Spinal cord (tissue), 10 donors: ENCODE measurements around the gene BMERB1. TPM values are rescaled to one million over a fixed set of nuclear protein-coding genes. Genes with fewer than 3 reads are reported as not detected.

Experiments used
- DNase-seq, 6 donors: peaks; one replicate each; pipeline versions ENCODE4 v3.0.0 to v3.0.0-alpha.2; 2013 to 2015; ENCODE audit warnings: low spot score in 6 of 6, low read depth in 4 of 6
- H3K27ac ChIP-seq: one replicate; pipeline ENCODE4 v1.5.1; 2013; ENCODE audit warnings: low read depth, low read length, control low read depth
- H3K27me3 ChIP-seq: one replicate; pipeline ENCODE4 v1.6.1; 2013; ENCODE audit warnings: low read length; ENCODE audit not compliant: control insufficient read depth, insufficient read depth
- H3K36me3 ChIP-seq: one replicate; pipeline ENCODE4 v1.6.1; 2013; ENCODE audit warnings: low read length; ENCODE audit not compliant: control insufficient read depth, insufficient read depth
- H3K4me1 ChIP-seq: one replicate; pipeline ENCODE4 v1.6.1; 2013; ENCODE audit warnings: low read length; ENCODE audit not compliant: control insufficient read depth, insufficient read depth
- H3K4me3 ChIP-seq: one replicate; pipeline ENCODE4 v1.5.1; 2013; ENCODE audit warnings: low read depth, low read length, control low read depth
- H3K9me3 ChIP-seq: one replicate; pipeline ENCODE4 v1.6.1; 2013; ENCODE audit warnings: low read length; ENCODE audit not compliant: control insufficient read depth, insufficient read depth
- WGBS: methylation state at CpG from one replicate; pipeline ENCODE4 v1.1.5; 2013; ENCODE audit warnings: missing lambda C conversion rate; ENCODE audit not compliant: insufficient coverage; 5-methylcytosine and 5-hydroxymethylcytosine counted together
- polyA plus RNA-seq, 2 donors: library from polyadenylated mRNA; unstranded; fragments of 120-200 nt; gene quantifications; one replicate each; pipeline ENCODE4 v1.2.1, GENCODE V29; 2013; ENCODE audit not compliant: insufficient read length in 2 of 2
- total RNA-seq, 2 donors: library from RNA; depleted of rRNA in 1 of 2; stranded (reverse); fragments of 120-200 nt in 1 of 2; fragments of >200 nt in 1 of 2; gene quantifications; one replicate each; pipeline versions ENCODE4 v1.2.3 to v1.2.4, GENCODE V29; 2013 to 2014
- donor health status: healthy.

The BMERB1 gene
- total and polyA plus RNA-seq, 4 donors: 70.7 to 266 (median 177) TPM

DNA sequence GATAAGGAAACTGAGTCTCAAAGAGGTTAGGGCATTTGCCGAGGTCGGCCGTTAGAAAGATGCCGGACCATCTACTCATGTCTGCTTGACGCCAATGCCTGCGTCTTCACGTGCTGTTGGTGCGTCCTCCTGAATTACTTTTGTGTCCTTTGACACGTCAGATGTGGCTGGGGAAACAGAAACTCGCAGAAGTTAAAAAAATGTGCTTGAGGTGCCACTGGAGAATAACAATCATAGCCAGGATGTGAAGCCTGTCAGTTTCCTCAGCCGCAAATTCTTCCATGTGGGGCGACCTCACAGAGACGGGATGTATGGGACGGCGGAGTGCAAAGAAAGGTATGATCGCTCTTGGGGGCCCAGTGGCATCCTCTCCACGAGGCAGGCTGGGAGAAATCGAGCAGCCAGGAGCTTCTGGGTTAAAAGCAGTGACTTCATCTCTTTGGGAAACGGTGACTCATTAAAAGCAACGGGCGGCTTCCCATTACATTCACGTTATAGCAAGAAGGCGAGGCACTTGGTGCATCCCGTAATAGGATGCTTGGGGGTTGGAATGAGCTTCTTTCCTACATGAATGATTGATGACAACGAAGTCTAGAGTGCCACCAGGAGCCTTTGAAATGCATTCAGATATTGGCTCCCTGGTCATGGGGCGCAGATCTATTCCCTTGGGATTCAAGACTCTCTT, 67.8 kb downstream of the BMERB1 start:
- Histone ChIP-seq H3K4me3 (no peak overlapping the region), H3K27ac (no peak overlapping the region), H3K27me3 (no peaks in the 10 kb centered on the region), H3K36me3 (no peaks in the 10 kb centered on the region), H3K9me3 (no peaks in the 10 kb centered on the region), H3K4me1 (peaks cover 2% of the 10 kb centered on the region)
- 80% methylated on average over 18 of the region's 26 CpGs for whole genome bisulfite sequencing
- DNase-seq: peak in 1 of 6 donors; percentile 46

DNA sequence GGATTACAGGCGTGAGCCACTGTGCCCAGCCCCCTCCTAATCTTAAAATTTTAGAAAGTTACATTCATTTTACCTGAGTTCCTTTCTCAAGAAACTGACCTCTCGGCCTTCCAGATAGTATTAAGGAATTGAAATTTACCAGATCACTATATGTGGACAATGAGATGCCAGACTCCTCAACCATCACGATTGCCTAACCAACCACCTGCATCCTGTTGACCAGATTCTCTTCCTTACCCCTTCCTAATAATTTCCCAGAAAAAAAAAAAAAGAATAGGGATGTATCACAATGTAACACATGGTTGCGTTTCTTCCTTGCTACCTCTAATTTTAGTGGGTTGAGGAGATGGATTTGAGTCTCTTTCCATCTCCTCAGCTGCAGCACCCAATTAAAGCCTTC, 72.1 kb downstream of the BMERB1 start:
- no CpG with 5 or more reads among the region's 4 CpGs for WGBS
- H3K27ac ChIP-seq: no peak overlapping the region
- H3K4me1 ChIP-seq: peaks cover 11% of the 10 kb centered on the region
- no peaks in the 10 kb centered on the region for H3K9me3 ChIP-seq
- no peaks in the 10 kb centered on the region for H3K27me3 ChIP-seq
- H3K36me3 ChIP-seq: no peaks in the 10 kb centered on the region
- no peak overlapping the region for H3K4me3 ChIP-seq
- no peak for DNase-seq

DNA sequence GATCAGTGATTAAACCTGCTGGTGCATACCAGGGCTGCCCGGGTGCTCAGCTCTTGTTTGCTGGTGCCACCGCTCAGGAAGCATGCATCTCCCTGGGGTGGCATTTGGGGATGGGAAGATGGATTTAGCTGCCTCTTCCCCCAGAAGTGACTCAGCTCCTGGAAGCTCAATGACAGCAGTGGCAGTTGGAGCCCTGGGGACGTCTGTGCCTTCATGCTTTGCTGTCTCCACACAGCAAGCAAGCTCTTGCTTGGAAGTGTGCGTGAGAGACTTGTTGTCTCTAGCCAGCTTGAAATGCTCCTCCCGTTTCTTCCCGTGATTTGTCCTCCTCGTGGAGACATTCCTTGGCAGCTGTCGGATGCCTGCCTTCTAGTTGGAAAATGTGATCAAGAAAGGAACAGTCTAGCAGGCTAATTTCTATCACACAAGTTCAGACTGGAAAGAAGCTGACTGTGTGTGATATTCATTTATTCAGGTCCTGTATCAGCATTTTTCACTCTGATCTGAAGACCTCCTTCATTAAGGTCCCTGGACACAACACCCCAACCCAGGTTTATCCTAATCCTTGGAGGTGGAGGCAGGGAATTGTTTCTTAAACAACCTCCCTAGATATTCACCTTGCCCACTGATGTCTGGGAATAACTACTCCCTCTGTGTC, 73.0 kb downstream of the BMERB1 start:
- peak in 3 of 6 donors; percentile 20 to 84 (median 61) for DNase-seq
- Histone ChIP-seq H3K27ac (no peak overlapping the region), H3K36me3 (no peaks in the 10 kb centered on the region), H3K9me3 (no peaks in the 10 kb centered on the region), H3K4me3 (no peak overlapping the region), H3K4me1 (peaks cover 11% of the 10 kb centered on the region), H3K27me3 (no peaks in the 10 kb centered on the region)
- WGBS: 23% methylated on average over 6 of the region's 8 CpGs

DNA sequence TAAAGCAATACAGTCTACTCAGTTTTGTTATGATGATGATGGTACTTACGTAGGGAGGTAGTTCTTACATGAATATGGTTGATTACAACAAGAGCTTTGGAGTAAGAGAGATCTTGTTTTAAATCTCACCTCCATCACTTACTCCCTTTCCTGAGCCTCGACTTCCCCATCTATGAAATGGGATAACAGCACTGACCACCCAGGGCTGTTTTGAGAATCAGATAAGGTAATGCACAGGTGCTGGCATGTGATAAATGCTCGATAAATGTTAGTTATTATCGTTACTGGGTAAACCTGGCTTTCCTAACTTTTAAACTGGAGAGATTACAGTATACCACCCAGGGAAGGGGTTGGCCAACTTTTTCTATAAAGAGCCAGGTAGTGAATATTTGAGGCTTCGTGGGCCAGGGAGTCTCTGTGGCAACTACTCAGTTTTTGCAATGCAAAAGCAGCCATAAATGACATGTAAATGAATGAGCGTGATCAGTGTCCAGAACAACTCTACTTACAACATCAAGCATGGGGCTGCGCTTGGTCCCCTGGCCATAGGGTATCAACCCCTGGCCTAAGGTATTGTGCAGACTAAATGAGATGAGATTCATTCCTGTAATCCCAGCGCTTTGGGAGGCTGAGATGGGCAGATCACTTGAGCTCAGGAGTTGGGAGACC, 73.7 kb downstream of the BMERB1 start:
- H3K27ac ChIP-seq: no peak overlapping the region
- peaks cover 11% of the 10 kb centered on the region for H3K4me1 ChIP-seq
- no peak overlapping the region for H3K4me3 ChIP-seq

DNA sequence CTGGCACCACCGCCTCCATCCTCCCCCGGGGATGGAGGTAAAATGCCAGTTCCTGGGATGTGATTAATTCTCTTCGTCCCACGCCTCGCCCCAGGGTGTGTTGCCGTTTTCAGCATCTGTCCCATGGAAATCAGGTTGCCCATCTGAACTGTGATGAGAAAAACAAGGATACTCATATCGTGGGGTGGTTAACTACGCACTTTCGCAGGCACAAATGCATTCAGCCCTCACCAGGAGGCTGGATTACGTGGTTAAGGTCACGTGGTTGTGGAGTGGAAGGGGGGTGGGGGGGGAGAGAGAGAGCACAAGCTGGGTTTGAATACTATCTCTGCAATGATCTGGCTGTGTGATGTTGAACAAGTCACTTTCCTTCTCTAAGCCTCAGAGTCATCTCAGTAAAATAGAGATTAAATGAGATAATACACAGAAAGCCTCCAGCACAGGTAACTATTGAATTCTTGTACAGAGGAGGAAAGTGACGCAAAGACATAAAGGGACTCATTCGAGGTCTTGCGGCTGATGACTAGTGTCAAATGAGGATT, 74.7 kb downstream of the BMERB1 start:
- DNase-seq: no peak
- Histone ChIP-seq H3K4me1 (peaks cover 11% of the 10 kb centered on the region), H3K9me3 (no peaks in the 10 kb centered on the region), H3K4me3 (no peak overlapping the region), H3K27me3 (no peaks in the 10 kb centered on the region), H3K36me3 (no peaks in the 10 kb centered on the region), H3K27ac (no peak overlapping the region)
- 90% methylated on average over 4 of the region's 14 CpGs for WGBS

More for the DNA sequence above, 73.7 kb downstream of the BMERB1 start:
- Histone ChIP-seq H3K9me3 (no peaks in the 10 kb centered on the region), H3K27me3 (no peaks in the 10 kb centered on the region), H3K36me3 (no peaks in the 10 kb centered on the region)
- 100% methylated on average over 2 of the region's 8 CpGs for WGBS
- DNase-seq: no peak

DNA sequence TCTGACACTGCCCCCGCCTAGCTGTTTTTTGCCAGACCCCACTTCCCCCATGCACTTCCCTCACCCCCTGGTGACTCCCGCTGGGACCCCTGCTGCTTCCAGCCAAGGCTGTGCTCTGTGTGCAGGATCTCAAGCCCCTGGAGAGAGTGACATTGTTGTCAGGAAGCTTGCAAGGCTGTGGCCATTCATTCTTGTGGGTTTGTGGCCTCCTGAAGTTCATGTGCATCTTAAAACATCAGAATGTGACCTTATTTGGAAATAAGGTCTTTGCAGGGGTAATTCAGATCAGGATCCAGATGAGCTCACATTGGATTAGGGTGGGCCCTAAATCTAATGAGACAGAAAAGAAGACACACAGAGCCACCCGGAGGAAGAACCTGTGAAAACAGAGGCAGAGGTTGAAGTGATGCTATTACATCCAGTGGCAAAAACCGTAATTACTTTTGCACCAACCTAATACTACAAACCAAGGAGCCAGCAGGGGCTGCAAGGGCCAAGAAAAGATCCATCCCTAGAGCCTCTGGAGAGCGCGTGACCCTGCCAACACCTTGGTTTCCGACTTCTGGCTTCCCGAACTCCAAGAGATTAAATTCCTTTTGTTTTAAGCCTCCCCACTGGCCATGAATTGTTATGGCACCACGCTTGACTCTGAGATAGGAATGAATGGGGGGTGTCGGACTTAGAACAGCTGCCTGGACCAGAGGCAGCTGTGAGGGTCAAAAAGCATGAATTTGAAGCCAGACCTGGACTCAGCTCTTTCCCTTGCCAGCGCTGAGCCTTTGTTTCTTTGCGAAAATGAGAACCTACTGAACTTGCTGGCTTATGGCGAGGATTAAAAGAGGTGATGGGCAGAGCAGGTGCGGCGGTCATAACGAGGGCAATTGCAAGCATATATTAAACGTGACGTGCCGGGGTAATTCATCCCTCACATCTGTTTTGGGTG, 75.5 kb downstream of the BMERB1 start:
- Histone ChIP-seq H3K4me3 (no peak overlapping the region), H3K9me3 (no peaks in the 10 kb centered on the region), H3K4me1 (peaks cover 11% of the 10 kb centered on the region), H3K27me3 (no peaks in the 10 kb centered on the region), H3K27ac (no peak overlapping the region), H3K36me3 (no peaks in the 10 kb centered on the region)
- 73% methylated on average over 9 of the region's 19 CpGs for WGBS
- no peak for DNase-seq

DNA sequence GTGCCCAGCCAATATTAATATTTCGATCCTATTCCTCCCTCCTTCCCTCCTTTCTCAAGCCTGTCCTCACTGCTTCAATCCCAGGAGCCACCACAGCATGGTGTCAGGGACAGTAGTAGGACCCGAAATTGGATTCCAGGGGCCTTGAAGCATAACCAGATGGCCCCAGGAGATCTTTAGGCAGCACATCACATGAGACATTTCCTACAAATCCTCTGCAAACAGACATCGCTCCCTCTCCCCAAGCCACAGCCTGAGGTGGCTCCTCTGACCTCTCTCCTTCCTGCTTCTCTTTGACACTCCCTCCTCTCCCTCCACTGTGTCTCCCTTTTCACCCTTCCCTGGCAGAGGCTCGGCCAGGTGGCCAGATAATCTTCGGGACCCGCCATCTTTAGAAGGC, 76.6 kb downstream of the BMERB1 start:
- peaks cover 14% of the 10 kb centered on the region for H3K4me1 ChIP-seq
- no peak overlapping the region for H3K27ac ChIP-seq
- H3K27me3 ChIP-seq: no peaks in the 10 kb centered on the region
- H3K9me3 ChIP-seq: no peaks in the 10 kb centered on the region
- 87% methylated on average over 3 of the region's 6 CpGs for WGBS
- H3K36me3 ChIP-seq: peaks cover 3% of the 10 kb centered on the region
- no peak overlapping the region for H3K4me3 ChIP-seq
- no peak for DNase-seq

DNA sequence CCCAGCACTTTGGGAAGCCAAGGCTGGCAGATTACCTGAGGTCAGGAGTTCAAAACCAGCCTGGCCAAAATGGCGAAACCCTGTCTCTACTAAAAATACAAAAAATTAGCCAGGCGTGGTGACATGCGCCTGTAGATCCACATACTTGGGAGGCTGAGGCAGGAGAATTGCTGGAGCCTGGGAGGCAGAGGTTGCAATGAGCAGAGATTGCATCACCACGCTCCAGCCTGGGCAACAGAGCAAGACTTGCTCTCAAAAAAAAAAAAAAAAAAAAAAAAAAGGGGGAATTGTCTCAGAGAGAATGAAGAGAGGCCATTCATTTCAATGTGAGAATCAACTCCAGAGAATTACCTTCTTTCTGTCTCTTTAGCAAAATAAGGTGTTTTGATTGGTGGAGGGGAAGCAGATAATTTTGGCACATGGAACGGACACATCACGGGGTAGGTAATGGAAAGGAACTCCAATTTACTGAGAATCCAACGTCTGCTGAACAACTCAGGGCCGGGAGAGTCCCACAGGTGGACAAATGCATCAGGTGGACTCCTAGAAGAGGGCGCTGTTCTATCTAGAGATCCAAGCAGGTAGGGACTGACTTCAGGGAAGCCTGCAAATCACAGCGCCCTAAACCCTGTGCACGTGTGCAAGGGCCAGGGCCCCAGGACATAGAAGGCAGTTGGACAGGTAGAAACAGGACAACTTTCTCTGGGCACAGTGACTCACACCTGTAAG, 77.5 kb downstream of the BMERB1 start:
- WGBS: 96% methylated on average over 9 of the region's 11 CpGs
- no peak overlapping the region for H3K27ac ChIP-seq
- H3K9me3 ChIP-seq: no peaks in the 10 kb centered on the region
- no peak for DNase-seq
- H3K36me3 ChIP-seq: peaks cover 6% of the 10 kb centered on the region
- H3K4me3 ChIP-seq: no peak overlapping the region
- no peaks in the 10 kb centered on the region for H3K27me3 ChIP-seq
- peaks cover 14% of the 10 kb centered on the region for H3K4me1 ChIP-seq
